HepG2 (cell line): Measurements from ENCODE around the gene RPP25L. TPM values are rescaled to one million over a fixed set of nuclear protein-coding genes. Genes with fewer than 3 reads are reported as not detected.
A peak's percentile ranks its signal among the peaks of the same experiment; 100 is the strongest.

Source experiments
- AGO2 ChIP-seq: fragments of 200-400 bp; formaldehyde crosslinking; optimal IDR thresholded peaks from 2 replicates; pipeline ENCODE3; 2017; ENCODE audit warnings: mild to moderate bottlenecking, low read depth, low read length, moderate library complexity
- FOXA1 ChIP-seq, 2 experiments: fragments of 450-650 bp in 1 of 2; sonication (generic) in 1 of 2; formaldehyde crosslinking in 1 of 2; IDR thresholded peaks; 2 replicates each; pipeline versions ENCODE4 v1.4.0 to v1.6.1; 2016 to 2020; ENCODE audit warnings: missing genetic modification reagents in 1 of 2
- TRIM24 ChIP-seq: sonication (generic); formaldehyde crosslinking; IDR thresholded peaks from 2 replicates; pipeline ENCODE4 v1.8.0; 2022; ENCODE audit warnings: mild to moderate bottlenecking, missing genetic modification reagents
- ZBTB4 ChIP-seq: sonication (generic); formaldehyde crosslinking; IDR thresholded peaks from 2 replicates; pipeline ENCODE4 v1.4.0; 2020; ENCODE audit warnings: missing genetic modification reagents, mild to moderate bottlenecking, borderline replicate concordance
- ZFP82 ChIP-seq: sonication (generic); formaldehyde crosslinking; IDR thresholded peaks from 2 replicates; pipeline ENCODE4 v1.5.1; 2020; ENCODE audit warnings: mild to moderate bottlenecking, missing genetic modification reagents, borderline replicate concordance
- ZNF790 ChIP-seq: sonication (generic); formaldehyde crosslinking; IDR thresholded peaks from 2 replicates; pipeline ENCODE4 v1.8.0; 2022; ENCODE audit warnings: missing genetic modification reagents, mild to moderate bottlenecking, borderline replicate concordance
- ZZZ3 ChIP-seq: sonication (generic); formaldehyde crosslinking; IDR thresholded peaks from 2 replicates; pipeline ENCODE4 v1.4.0; 2020; ENCODE audit warnings: missing genetic modification reagents, mild to moderate bottlenecking, borderline replicate concordance
- polyA plus RNA-seq, 8 experiments: library from polyadenylated mRNA; depleted of rRNA in 3 of 8; stranded (reverse) in 7 of 8; unstranded in 1 of 8; fragments of >200 nt; fragmentation: Illumina TruSeq in 4 of 8; extraction: Trizol in 4 of 8; gene quantifications; 2 replicates each; pipeline versions ENCODE4 v1.2.1 to v1.2.3, GENCODE V29; 2011 to 2016; ENCODE audit warnings: low read depth in 4 of 8, missing spikeins in 1 of 8, mixed read lengths in 1 of 8; ENCODE audit not compliant: insufficient read depth in 1 of 8
- total RNA-seq, 5 experiments: library from RNA; depleted of rRNA; stranded (reverse); fragments of >200 nt; fragmentation: Illumina TruSeq; extraction: Trizol; gene quantifications; 2 replicates each; pipeline ENCODE4 v1.2.3, GENCODE V29; 2016; ENCODE audit warnings: low read depth in 1 of 5
- TF ChIP-seq, protein P1 (sequence below), 2 experiments: IDR thresholded peaks; 2 replicates each; pipeline ENCODE4 v1.6.1; 2011 to 2012; ENCODE audit warnings: low read length in 2 of 2, borderline replicate concordance in 1 of 2, low read depth in 1 of 2, mild to moderate bottlenecking in 1 of 2, moderate library complexity in 1 of 2
- TF ChIP-seq, protein P2 (sequence below): conservative IDR thresholded peaks from 2 replicates; pipeline ENCODE4 v1.6.1; 2018; ENCODE audit warnings: missing genetic modification reagents
- TF ChIP-seq, protein P3 (sequence below): sonication (generic); formaldehyde crosslinking; IDR thresholded peaks from 2 replicates; pipeline ENCODE4; 2020; ENCODE audit warnings: missing genetic modification reagents, mild to moderate bottlenecking, borderline replicate concordance
- TF ChIP-seq, protein P4 (sequence below): sonication (generic); formaldehyde crosslinking; IDR thresholded peaks from 2 replicates; pipeline ENCODE4 v1.9.0; 2021; ENCODE audit warnings: missing genetic modification reagents, borderline replicate concordance

RPP25L gene
- total and polyA plus RNA-seq, 2 of the 13 experiments (the other 11 are each of a cell fraction or from before 2014, with no cell fraction given) = 24.5 to 27.3 TPM

- TF ChIP-seq, protein P1, sequence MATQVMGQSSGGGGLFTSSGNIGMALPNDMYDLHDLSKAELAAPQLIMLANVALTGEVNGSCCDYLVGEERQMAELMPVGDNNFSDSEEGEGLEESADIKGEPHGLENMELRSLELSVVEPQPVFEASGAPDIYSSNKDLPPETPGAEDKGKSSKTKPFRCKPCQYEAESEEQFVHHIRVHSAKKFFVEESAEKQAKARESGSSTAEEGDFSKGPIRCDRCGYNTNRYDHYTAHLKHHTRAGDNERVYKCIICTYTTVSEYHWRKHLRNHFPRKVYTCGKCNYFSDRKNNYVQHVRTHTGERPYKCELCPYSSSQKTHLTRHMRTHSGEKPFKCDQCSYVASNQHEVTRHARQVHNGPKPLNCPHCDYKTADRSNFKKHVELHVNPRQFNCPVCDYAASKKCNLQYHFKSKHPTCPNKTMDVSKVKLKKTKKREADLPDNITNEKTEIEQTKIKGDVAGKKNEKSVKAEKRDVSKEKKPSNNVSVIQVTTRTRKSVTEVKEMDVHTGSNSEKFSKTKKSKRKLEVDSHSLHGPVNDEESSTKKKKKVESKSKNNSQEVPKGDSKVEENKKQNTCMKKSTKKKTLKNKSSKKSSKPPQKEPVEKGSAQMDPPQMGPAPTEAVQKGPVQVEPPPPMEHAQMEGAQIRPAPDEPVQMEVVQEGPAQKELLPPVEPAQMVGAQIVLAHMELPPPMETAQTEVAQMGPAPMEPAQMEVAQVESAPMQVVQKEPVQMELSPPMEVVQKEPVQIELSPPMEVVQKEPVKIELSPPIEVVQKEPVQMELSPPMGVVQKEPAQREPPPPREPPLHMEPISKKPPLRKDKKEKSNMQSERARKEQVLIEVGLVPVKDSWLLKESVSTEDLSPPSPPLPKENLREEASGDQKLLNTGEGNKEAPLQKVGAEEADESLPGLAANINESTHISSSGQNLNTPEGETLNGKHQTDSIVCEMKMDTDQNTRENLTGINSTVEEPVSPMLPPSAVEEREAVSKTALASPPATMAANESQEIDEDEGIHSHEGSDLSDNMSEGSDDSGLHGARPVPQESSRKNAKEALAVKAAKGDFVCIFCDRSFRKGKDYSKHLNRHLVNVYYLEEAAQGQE (IDR thresholded peaks at IDR 0.05; ENCODE audit: borderline replicate concordance in 1 of 2, low read depth in 1 of 2, low read length in 2 of 2) = peak in 1 of 2 experiments; percentile 33; a peak in 1 of 4 replicates
- no peak; the same call in 1 of the 2 replicates for TF ChIP-seq ZFP82 (CRISPR knock-in tag)
- 0 out of 2 replicates have a peak, but pooled peaks have one; percentile 41 for TF ChIP-seq TRIM24 (CRISPR knock-in tag)
- TF ChIP-seq, protein P2, sequence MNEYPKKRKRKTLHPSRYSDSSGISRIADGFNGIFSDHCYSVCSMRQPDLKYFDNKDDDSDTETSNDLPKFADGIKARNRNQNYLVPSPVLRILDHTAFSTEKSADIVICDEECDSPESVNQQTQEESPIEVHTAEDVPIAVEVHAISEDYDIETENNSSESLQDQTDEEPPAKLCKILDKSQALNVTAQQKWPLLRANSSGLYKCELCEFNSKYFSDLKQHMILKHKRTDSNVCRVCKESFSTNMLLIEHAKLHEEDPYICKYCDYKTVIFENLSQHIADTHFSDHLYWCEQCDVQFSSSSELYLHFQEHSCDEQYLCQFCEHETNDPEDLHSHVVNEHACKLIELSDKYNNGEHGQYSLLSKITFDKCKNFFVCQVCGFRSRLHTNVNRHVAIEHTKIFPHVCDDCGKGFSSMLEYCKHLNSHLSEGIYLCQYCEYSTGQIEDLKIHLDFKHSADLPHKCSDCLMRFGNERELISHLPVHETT (CRISPR knock-in tag) = no peak
- TF ChIP-seq ZBTB4 (CRISPR knock-in tag) = peak; percentile 37; the same call in 1 of the 2 replicates
- TF ChIP-seq FOXA1 (IDR thresholded peaks at IDR 0.05) = no peak
- peak; percentile 71 for TF ChIP-seq FOXA1 (CRISPR knock-in tag; IDR thresholded peaks at IDR 0.05)
- TF ChIP-seq, protein P3, sequence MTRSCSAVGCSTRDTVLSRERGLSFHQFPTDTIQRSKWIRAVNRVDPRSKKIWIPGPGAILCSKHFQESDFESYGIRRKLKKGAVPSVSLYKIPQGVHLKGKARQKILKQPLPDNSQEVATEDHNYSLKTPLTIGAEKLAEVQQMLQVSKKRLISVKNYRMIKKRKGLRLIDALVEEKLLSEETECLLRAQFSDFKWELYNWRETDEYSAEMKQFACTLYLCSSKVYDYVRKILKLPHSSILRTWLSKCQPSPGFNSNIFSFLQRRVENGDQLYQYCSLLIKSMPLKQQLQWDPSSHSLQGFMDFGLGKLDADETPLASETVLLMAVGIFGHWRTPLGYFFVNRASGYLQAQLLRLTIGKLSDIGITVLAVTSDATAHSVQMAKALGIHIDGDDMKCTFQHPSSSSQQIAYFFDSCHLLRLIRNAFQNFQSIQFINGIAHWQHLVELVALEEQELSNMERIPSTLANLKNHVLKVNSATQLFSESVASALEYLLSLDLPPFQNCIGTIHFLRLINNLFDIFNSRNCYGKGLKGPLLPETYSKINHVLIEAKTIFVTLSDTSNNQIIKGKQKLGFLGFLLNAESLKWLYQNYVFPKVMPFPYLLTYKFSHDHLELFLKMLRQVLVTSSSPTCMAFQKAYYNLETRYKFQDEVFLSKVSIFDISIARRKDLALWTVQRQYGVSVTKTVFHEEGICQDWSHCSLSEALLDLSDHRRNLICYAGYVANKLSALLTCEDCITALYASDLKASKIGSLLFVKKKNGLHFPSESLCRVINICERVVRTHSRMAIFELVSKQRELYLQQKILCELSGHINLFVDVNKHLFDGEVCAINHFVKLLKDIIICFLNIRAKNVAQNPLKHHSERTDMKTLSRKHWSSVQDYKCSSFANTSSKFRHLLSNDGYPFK (CRISPR knock-in tag) = peak; percentile 79; the same call in 1 of the 2 replicates
- TF ChIP-seq, protein P4, sequence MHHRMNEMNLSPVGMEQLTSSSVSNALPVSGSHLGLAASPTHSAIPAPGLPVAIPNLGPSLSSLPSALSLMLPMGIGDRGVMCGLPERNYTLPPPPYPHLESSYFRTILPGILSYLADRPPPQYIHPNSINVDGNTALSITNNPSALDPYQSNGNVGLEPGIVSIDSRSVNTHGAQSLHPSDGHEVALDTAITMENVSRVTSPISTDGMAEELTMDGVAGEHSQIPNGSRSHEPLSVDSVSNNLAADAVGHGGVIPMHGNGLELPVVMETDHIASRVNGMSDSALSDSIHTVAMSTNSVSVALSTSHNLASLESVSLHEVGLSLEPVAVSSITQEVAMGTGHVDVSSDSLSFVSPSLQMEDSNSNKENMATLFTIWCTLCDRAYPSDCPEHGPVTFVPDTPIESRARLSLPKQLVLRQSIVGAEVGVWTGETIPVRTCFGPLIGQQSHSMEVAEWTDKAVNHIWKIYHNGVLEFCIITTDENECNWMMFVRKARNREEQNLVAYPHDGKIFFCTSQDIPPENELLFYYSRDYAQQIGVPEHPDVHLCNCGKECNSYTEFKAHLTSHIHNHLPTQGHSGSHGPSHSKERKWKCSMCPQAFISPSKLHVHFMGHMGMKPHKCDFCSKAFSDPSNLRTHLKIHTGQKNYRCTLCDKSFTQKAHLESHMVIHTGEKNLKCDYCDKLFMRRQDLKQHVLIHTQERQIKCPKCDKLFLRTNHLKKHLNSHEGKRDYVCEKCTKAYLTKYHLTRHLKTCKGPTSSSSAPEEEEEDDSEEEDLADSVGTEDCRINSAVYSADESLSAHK (CRISPR knock-in tag) = peak; percentile 42; the same call in 1 of the 2 replicates
- TF ChIP-seq ZZZ3 (CRISPR knock-in tag) = no peak
- peak; percentile 66 for TF ChIP-seq AGO2
- TF ChIP-seq ZNF790 (CRISPR knock-in tag) = peak; percentile 83; the same call in 1 of the 2 replicates
Measured at GRCh38 chr9:34646211-34647083, 34.5 kb upstream of the RPP25L start, which contains the start of gene GALT (continued).
